Mesodermal cell (in vitro differentiated cells): ENCODE data around the gene NRP1.

ENCODE experiments used
- H3K27ac ChIP-seq: 2 replicates; pipeline ENCODE4 v1.7.0; 2013; ENCODE audit warnings: mild to moderate bottlenecking, low read depth, low read length, moderate library complexity; ENCODE audit not compliant: severe bottlenecking
- H3K36me3 ChIP-seq: 2 replicates; pipeline ENCODE4 v1.7.1; 2013; ENCODE audit warnings: mild to moderate bottlenecking, low read length, moderate library complexity; ENCODE audit not compliant: control insufficient read depth, insufficient read depth
- H3K4me1 ChIP-seq: one replicate; pipeline ENCODE4 v1.7.1; 2013; ENCODE audit warnings: mild to moderate bottlenecking, low read length; ENCODE audit not compliant: insufficient read depth, control insufficient read depth, poor library complexity, severe bottlenecking
- H3K4me3 ChIP-seq: 2 replicates; pipeline ENCODE4 v1.7.0; 2013; ENCODE audit warnings: low read length, control low read depth, mild to moderate bottlenecking; ENCODE audit not compliant: insufficient read depth, poor library complexity, severe bottlenecking; ENCODE audit errors: extremely low read depth
- H3K9me3 ChIP-seq: 2 replicates; pipeline ENCODE4 v1.7.1; 2013; ENCODE audit warnings: mild to moderate bottlenecking, low read length, moderate library complexity; ENCODE audit not compliant: control insufficient read depth
- WGBS, 2 experiments: methylation state at CpG; one replicate each; pipeline ENCODE4 v1.1.5; 2013; ENCODE audit warnings: missing lambda C conversion rate in 2 of 2; ENCODE audit not compliant: insufficient coverage in 2 of 2; 5-methylcytosine and 5-hydroxymethylcytosine counted together

NRP1 gene

GRCh38 chr10:33214174-33214573 is 120.3 kb downstream of the NRP1 start:
- Histone ChIP-seq H3K36me3 (peaks cover 89% of the 10 kb centered on the region), H3K27ac (no peak overlapping the region), H3K4me1 (peaks cover 8% of the 10 kb centered on the region), H3K4me3 (no peak overlapping the region), H3K9me3 (no peaks in the 10 kb centered on the region)
- WGBS, 2 experiments, result 95 to 100% methylated on average over 4 of the region's 4 CpGs

- H3K9me3 ChIP-seq, result no peaks in the 10 kb centered on the region
- peaks cover 8% of the 10 kb centered on the region for H3K4me1 ChIP-seq
- peak overlapping the region; percentile 50 for H3K27ac ChIP-seq
- H3K4me3 ChIP-seq, result no peak overlapping the region
- 80% methylated on average over 1 of the region's 4 CpGs; no CpG with 5 or more reads in 1 of the 2 experiments for WGBS, 2 experiments
- peaks cover 88% of the 10 kb centered on the region for H3K36me3 ChIP-seq
These were observed 122.3 kb downstream of the NRP1 start for GRCh38 chr10:33212061-33212748.

- Histone ChIP-seq H3K4me1 (peaks cover 8% of the 10 kb centered on the region), H3K4me3 (no peak overlapping the region), H3K27ac (peak overlapping the region; percentile 50), H3K36me3 (peaks cover 88% of the 10 kb centered on the region), H3K9me3 (no peaks in the 10 kb centered on the region)
- WGBS, 2 experiments, result 68 to 86% methylated on average over 7 to 9 of the region's 10 CpGs
These were observed 123.2 kb downstream of the NRP1 start for GRCh38 chr10:33211106-33211878.

GRCh38 chr10:33209802-33210201 is 124.7 kb downstream of the NRP1 start:
- Histone ChIP-seq H3K9me3 (no peaks in the 10 kb centered on the region), H3K36me3 (peaks cover 89% of the 10 kb centered on the region), H3K4me1 (peaks cover 8% of the 10 kb centered on the region), H3K27ac (no peak overlapping the region), H3K4me3 (no peak overlapping the region)
- WGBS, 2 experiments, result 100% methylated on average over 2 to 3 of the region's 3 CpGs

GRCh38 chr10:33208166-33208565 is 126.3 kb downstream of the NRP1 start:
- Histone ChIP-seq H3K27ac (no peak overlapping the region), H3K4me3 (no peak overlapping the region), H3K4me1 (peaks cover 8% of the 10 kb centered on the region), H3K9me3 (no peaks in the 10 kb centered on the region), H3K36me3 (peaks cover 78% of the 10 kb centered on the region)
- WGBS, 2 experiments, result 94 to 98% methylated on average over 3 of the region's 4 CpGs

- Histone ChIP-seq H3K4me1 (no peaks in the 10 kb centered on the region), H3K36me3 (peaks cover 80% of the 10 kb centered on the region), H3K27ac (no peak overlapping the region), H3K9me3 (no peaks in the 10 kb centered on the region), H3K4me3 (no peak overlapping the region)
- 88 to 90% methylated on average over 6 to 7 of the region's 7 CpGs for WGBS, 2 experiments
These were observed 130.4 kb downstream of the NRP1 start for GRCh38 chr10:33204031-33204430.

- no peaks in the 10 kb centered on the region for H3K9me3 ChIP-seq
- no peak overlapping the region for H3K27ac ChIP-seq
- 72 to 90% methylated on average over 3 to 4 of the region's 5 CpGs for WGBS, 2 experiments
- peaks cover 71% of the 10 kb centered on the region for H3K36me3 ChIP-seq
- no peaks in the 10 kb centered on the region for H3K4me1 ChIP-seq
- H3K4me3 ChIP-seq, result no peak overlapping the region
These were observed 132.5 kb downstream of the NRP1 start for GRCh38 chr10:33201971-33202370.

GRCh38 chr10:33201056-33201780 is 133.2 kb downstream of the NRP1 start:
- WGBS, 2 experiments, result 100% methylated on average over 2 of the region's 4 CpGs
- H3K9me3 ChIP-seq, result no peaks in the 10 kb centered on the region
- H3K4me1 ChIP-seq, result no peaks in the 10 kb centered on the region
- H3K27ac ChIP-seq, result no peak overlapping the region
- peaks cover 71% of the 10 kb centered on the region for H3K36me3 ChIP-seq
- no peak overlapping the region for H3K4me3 ChIP-seq

GRCh38 chr10:33199731-33200232 is 134.7 kb downstream of the NRP1 start:
- WGBS, 2 experiments, result 93% methylated on average over 3 to 5 of the region's 5 CpGs
- peaks cover 11% of the 10 kb centered on the region for H3K4me1 ChIP-seq
- no peak overlapping the region for H3K4me3 ChIP-seq
- H3K36me3 ChIP-seq, result peaks cover 65% of the 10 kb centered on the region
- H3K27ac ChIP-seq, result no peak overlapping the region
- no peaks in the 10 kb centered on the region for H3K9me3 ChIP-seq

GRCh38 chr10:33198610-33199009 is 135.9 kb downstream of the NRP1 start:
- peaks cover 11% of the 10 kb centered on the region for H3K4me1 ChIP-seq
- WGBS, 2 experiments, result 100% methylated on average over 1 of the region's 2 CpGs
- peaks cover 64% of the 10 kb centered on the region for H3K36me3 ChIP-seq

More at GRCh38 chr10:33198610-33199009, 135.9 kb downstream of the NRP1 start:
- H3K27ac ChIP-seq, result no peak overlapping the region
- H3K4me3 ChIP-seq, result no peak overlapping the region
- no peaks in the 10 kb centered on the region for H3K9me3 ChIP-seq
